ENCODE measurements around the gene SPHK2.

DNA sequence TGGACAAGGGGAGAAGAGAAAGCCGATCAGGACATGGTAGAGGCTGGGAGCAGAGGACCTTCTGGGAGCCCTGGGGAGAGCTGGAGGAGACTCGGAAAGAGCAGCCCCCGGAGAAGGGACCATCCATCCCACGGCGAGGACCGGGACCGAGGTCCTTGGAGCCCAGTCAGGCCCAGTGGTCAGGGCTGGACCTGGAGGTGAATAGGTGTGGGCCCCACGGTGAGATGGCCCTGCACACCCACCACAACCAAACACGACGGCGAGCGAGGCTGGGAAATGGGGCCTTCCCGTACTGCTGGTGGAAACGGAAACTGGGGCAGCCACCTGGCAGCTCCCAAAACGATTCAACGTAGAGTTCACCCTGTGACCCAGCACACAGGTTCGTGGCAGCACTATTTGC, 57.2 kb downstream of the SPHK2 start:
- TF ChIP-seq CTCF (IDR thresholded peaks at IDR 0.05; ENCODE audit: borderline replicate concordance, extremely low read depth, low read length, poor library complexity, severe bottlenecking) (no peak), EZH2 (IDR thresholded peaks at IDR 0.05; ENCODE audit: borderline replicate concordance, low read depth, low read length, severe bottlenecking) (no peak)

All from DND-41 (cell line).